Measurements from ENCODE around the gene ALG1L2. TPM values are rescaled to one million over a fixed set of nuclear protein-coding genes. Genes with fewer than 3 reads are reported as not detected.
"Not testable (repeated sequence)": the region's sequence is repeated elsewhere in the genome, so short reads cannot be mapped to it uniquely, and the experiment has no call there.

Gene ALG1L2
- total RNA-seq, 1 donor from 2014 or later = 3.7 TPM

- H3K27me3 ChIP-seq (ENCODE audit: control insufficient read depth in 3 of 3, insufficient read depth in 3 of 3, low read length in 3 of 3); H3K9me3 ChIP-seq (ENCODE audit: control insufficient read depth in 3 of 3, low read length in 3 of 3); H3K36me3 ChIP-seq (ENCODE audit: control insufficient read depth in 3 of 3, insufficient read depth in 3 of 3, low read length in 3 of 3); H3K27ac ChIP-seq (ENCODE audit: low read depth, low read length); H3K4me1 ChIP-seq (ENCODE audit: control insufficient read depth in 3 of 3, insufficient read depth in 3 of 3, low read length in 3 of 3); H3K9ac ChIP-seq (ENCODE audit: low read depth in 1 of 3, low read length in 3 of 3); H3K4me3 ChIP-seq (ENCODE audit: low read length in 3 of 3): not testable (repeated sequence)
Observed at GRCh38 chr3:130120291-130120690, 38.7 kb downstream of the ALG1L2 start.

DNA sequence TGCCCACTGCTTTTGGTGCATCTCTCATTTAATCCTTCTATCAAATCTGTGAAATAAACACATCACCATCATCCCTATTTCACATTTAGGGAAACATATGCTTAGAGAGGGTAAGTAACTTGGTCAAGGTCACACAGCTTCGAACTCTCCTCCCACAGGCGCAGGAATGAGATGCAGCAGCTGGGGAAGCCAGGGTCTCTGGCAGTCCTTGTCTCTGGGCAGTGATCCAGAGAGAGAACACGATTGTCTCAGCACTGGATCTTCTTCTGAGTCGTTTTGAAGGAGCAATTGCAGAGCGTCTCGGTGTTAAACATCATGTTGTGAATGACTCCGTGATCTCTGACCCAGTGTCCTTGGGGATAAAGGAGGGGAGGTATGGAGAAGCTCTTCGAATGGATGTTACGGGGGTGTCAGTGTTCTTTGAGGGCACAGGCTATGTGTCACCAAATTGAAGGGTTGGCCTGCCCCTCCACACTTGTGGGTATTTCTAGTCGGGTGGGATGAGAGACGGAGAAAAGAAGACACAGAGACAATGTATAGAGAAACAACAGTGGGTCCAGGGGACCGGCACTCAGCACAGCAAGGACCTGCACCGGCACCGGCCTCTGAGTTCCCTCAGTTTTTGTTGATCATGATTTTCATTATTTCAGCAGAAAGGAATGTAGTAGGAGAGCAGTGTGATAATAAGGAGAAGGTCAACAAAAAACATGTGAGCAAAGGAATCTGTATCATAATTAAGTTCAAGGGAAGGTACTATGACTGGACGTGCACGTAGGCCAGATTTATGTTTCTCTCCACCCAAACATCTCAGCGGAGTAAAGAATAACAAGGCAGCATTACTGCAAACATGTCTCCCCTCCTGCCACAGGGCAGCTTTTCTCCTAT is 41.5 kb downstream of the ALG1L2 start:
- H3K4me1 ChIP-seq (ENCODE audit: control insufficient read depth in 3 of 3, insufficient read depth in 3 of 3, low read length in 3 of 3); H3K27ac ChIP-seq (ENCODE audit: low read depth, low read length); H3K4me3 ChIP-seq (ENCODE audit: low read length in 3 of 3); H3K9me3 ChIP-seq (ENCODE audit: control insufficient read depth in 3 of 3, low read length in 3 of 3); H3K27me3 ChIP-seq (ENCODE audit: control insufficient read depth in 3 of 3, insufficient read depth in 3 of 3, low read length in 3 of 3); H3K36me3 ChIP-seq (ENCODE audit: control insufficient read depth in 3 of 3, insufficient read depth in 3 of 3, low read length in 3 of 3); H3K9ac ChIP-seq (ENCODE audit: low read depth in 1 of 3, low read length in 3 of 3): not testable (repeated sequence)

DNA sequence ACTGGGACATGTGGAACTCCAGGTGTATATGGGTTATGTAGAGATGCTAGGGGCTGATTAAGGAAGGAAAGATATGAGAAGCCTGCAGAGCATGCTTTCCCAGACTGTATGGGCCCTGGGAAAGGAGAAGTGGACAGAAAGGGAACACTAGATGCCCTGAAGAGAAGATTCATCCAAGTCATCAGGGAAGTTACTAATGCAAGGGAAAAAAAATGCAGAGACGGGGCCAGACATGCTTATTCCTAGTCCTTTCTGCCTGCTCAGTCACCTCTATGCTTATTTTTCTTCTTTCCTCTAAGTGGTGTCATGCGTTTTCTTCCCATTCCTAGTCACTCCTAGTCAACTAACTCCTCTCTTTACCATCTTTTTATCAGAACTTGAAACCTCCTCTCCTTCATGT is 43.8 kb downstream of the ALG1L2 start:
- not testable (repeated sequence) for H3K36me3 ChIP-seq (ENCODE audit: control insufficient read depth in 3 of 3, insufficient read depth in 3 of 3, low read length in 3 of 3); H3K4me3 ChIP-seq (ENCODE audit: low read length in 3 of 3); H3K27me3 ChIP-seq (ENCODE audit: control insufficient read depth in 3 of 3, insufficient read depth in 3 of 3, low read length in 3 of 3); H3K27ac ChIP-seq (ENCODE audit: low read depth, low read length); H3K9ac ChIP-seq (ENCODE audit: low read depth in 1 of 3, low read length in 3 of 3); H3K4me1 ChIP-seq (ENCODE audit: control insufficient read depth in 3 of 3, insufficient read depth in 3 of 3, low read length in 3 of 3); H3K9me3 ChIP-seq (ENCODE audit: control insufficient read depth in 3 of 3, low read length in 3 of 3)

- not testable (repeated sequence) for H3K27ac ChIP-seq (ENCODE audit: low read depth, low read length); H3K9ac ChIP-seq (ENCODE audit: low read depth in 1 of 3, low read length in 3 of 3)
Observed at GRCh38 chr3:130136337-130136736, 54.7 kb downstream of the ALG1L2 start.

GRCh38 chr3:130137685-130138084 is 56.1 kb downstream of the ALG1L2 start:
- H3K27me3 ChIP-seq (ENCODE audit: control insufficient read depth in 3 of 3, insufficient read depth in 3 of 3, low read length in 3 of 3); H3K9me3 ChIP-seq (ENCODE audit: control insufficient read depth in 3 of 3, low read length in 3 of 3); H3K9ac ChIP-seq (ENCODE audit: low read depth in 1 of 3, low read length in 3 of 3): not testable (repeated sequence)

More at GRCh38 chr3:130136337-130136736, 54.7 kb downstream of the ALG1L2 start:
- not testable (repeated sequence) for H3K36me3 ChIP-seq (ENCODE audit: control insufficient read depth in 3 of 3, insufficient read depth in 3 of 3, low read length in 3 of 3); H3K4me3 ChIP-seq (ENCODE audit: low read length in 3 of 3); H3K9me3 ChIP-seq (ENCODE audit: control insufficient read depth in 3 of 3, low read length in 3 of 3); H3K4me1 ChIP-seq (ENCODE audit: control insufficient read depth in 3 of 3, insufficient read depth in 3 of 3, low read length in 3 of 3); H3K27me3 ChIP-seq (ENCODE audit: control insufficient read depth in 3 of 3, insufficient read depth in 3 of 3, low read length in 3 of 3)

DNA sequence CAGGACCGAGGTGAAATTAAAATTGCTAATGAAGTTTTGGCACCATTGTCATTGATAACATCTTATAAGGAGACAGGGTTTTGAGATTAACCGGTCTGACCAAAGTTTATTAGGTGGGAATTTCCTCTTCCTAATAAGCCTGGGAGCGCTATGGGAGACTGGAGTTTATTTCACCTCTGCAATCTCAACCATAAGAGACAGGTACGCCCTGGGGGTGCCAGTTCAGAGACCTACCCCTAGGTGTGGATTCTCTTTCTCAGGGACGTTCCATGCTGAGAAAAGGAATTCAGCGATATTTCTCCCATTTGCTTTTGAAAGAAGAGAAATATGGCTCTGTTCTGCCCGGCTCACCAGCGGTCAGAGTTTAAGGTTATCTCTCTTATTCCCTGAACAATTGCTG is 57.4 kb downstream of the ALG1L2 start:
- not testable (repeated sequence) for H3K36me3 ChIP-seq (ENCODE audit: control insufficient read depth in 3 of 3, insufficient read depth in 3 of 3, low read length in 3 of 3); H3K27me3 ChIP-seq (ENCODE audit: control insufficient read depth in 3 of 3, insufficient read depth in 3 of 3, low read length in 3 of 3); H3K4me1 ChIP-seq (ENCODE audit: control insufficient read depth in 3 of 3, insufficient read depth in 3 of 3, low read length in 3 of 3); H3K4me3 ChIP-seq (ENCODE audit: low read length in 3 of 3); H3K27ac ChIP-seq (ENCODE audit: low read depth, low read length); H3K9ac ChIP-seq (ENCODE audit: low read depth in 1 of 3, low read length in 3 of 3); H3K9me3 ChIP-seq (ENCODE audit: control insufficient read depth in 3 of 3, low read length in 3 of 3)

More at GRCh38 chr3:130137685-130138084, 56.1 kb downstream of the ALG1L2 start:
- H3K36me3 ChIP-seq (ENCODE audit: control insufficient read depth in 3 of 3, insufficient read depth in 3 of 3, low read length in 3 of 3); H3K4me3 ChIP-seq (ENCODE audit: low read length in 3 of 3); H3K27ac ChIP-seq (ENCODE audit: low read depth, low read length); H3K4me1 ChIP-seq (ENCODE audit: control insufficient read depth in 3 of 3, insufficient read depth in 3 of 3, low read length in 3 of 3): not testable (repeated sequence)

- H3K9me3 ChIP-seq (ENCODE audit: control insufficient read depth in 3 of 3, low read length in 3 of 3); H3K27me3 ChIP-seq (ENCODE audit: control insufficient read depth in 3 of 3, insufficient read depth in 3 of 3, low read length in 3 of 3); H3K4me1 ChIP-seq (ENCODE audit: control insufficient read depth in 3 of 3, insufficient read depth in 3 of 3, low read length in 3 of 3); H3K4me3 ChIP-seq (ENCODE audit: low read length in 3 of 3); H3K9ac ChIP-seq (ENCODE audit: low read depth in 1 of 3, low read length in 3 of 3); H3K27ac ChIP-seq (ENCODE audit: low read depth, low read length); H3K36me3 ChIP-seq (ENCODE audit: control insufficient read depth in 3 of 3, insufficient read depth in 3 of 3, low read length in 3 of 3): not testable (repeated sequence)
Observed at GRCh38 chr3:130140756-130141155, 59.1 kb downstream of the ALG1L2 start.

GRCh38 chr3:130143648-130144327 is 62.2 kb downstream of the ALG1L2 start:
- H3K9ac ChIP-seq (ENCODE audit: low read depth in 1 of 3, low read length in 3 of 3); H3K36me3 ChIP-seq (ENCODE audit: control insufficient read depth in 3 of 3, insufficient read depth in 3 of 3, low read length in 3 of 3); H3K27ac ChIP-seq (ENCODE audit: low read depth, low read length); H3K9me3 ChIP-seq (ENCODE audit: control insufficient read depth in 3 of 3, low read length in 3 of 3); H3K27me3 ChIP-seq (ENCODE audit: control insufficient read depth in 3 of 3, insufficient read depth in 3 of 3, low read length in 3 of 3); H3K4me3 ChIP-seq (ENCODE audit: low read length in 3 of 3); H3K4me1 ChIP-seq (ENCODE audit: control insufficient read depth in 3 of 3, insufficient read depth in 3 of 3, low read length in 3 of 3): not testable (repeated sequence)

DNA sequence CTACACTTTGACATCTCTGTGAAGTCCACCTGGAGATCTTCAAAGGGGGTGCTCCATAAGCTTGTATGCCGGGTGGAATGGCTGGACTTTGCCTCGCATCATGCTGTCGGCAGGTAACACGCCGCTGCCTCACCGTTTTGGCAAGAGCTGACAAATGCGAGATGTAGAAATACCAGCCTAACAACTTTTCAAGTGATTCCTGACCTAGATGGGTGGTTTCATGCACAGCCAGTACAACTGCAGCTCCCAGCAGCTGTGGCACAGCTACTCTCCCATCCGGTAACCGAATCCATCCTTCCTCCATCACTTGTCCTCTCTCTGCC is 62.7 kb downstream of the ALG1L2 start:
- not testable (repeated sequence) for H3K27ac ChIP-seq (ENCODE audit: low read depth, low read length); H3K36me3 ChIP-seq (ENCODE audit: control insufficient read depth in 3 of 3, insufficient read depth in 3 of 3, low read length in 3 of 3); H3K9me3 ChIP-seq (ENCODE audit: control insufficient read depth in 3 of 3, low read length in 3 of 3); H3K27me3 ChIP-seq (ENCODE audit: control insufficient read depth in 3 of 3, insufficient read depth in 3 of 3, low read length in 3 of 3); H3K4me3 ChIP-seq (ENCODE audit: low read length in 3 of 3); H3K4me1 ChIP-seq (ENCODE audit: control insufficient read depth in 3 of 3, insufficient read depth in 3 of 3, low read length in 3 of 3); H3K9ac ChIP-seq (ENCODE audit: low read depth in 1 of 3, low read length in 3 of 3)

GRCh38 chr3:130145456-130145855 is 63.8 kb downstream of the ALG1L2 start:
- H3K27me3 ChIP-seq (ENCODE audit: control insufficient read depth in 3 of 3, insufficient read depth in 3 of 3, low read length in 3 of 3); H3K9ac ChIP-seq (ENCODE audit: low read depth in 1 of 3, low read length in 3 of 3); H3K27ac ChIP-seq (ENCODE audit: low read depth, low read length); H3K36me3 ChIP-seq (ENCODE audit: control insufficient read depth in 3 of 3, insufficient read depth in 3 of 3, low read length in 3 of 3); H3K9me3 ChIP-seq (ENCODE audit: control insufficient read depth in 3 of 3, low read length in 3 of 3); H3K4me1 ChIP-seq (ENCODE audit: control insufficient read depth in 3 of 3, insufficient read depth in 3 of 3, low read length in 3 of 3); H3K4me3 ChIP-seq (ENCODE audit: low read length in 3 of 3): not testable (repeated sequence)

All from skeletal muscle tissue (tissue), 4 donors.